HG02970 (cell line): ENCODE results near the gene GPR137C.

Experiments used
- ATAC-seq: cut with Tn5 transposase; IDR thresholded peaks from one replicate; pipeline ENCODE4 v1.9.1; 2021; ENCODE audit warnings: mild to moderate bottlenecking, moderate library complexity, moderate number of reproducible peaks; ENCODE audit not compliant: unreplicated experiment, low FRiP score

The GPR137C gene, protein sequence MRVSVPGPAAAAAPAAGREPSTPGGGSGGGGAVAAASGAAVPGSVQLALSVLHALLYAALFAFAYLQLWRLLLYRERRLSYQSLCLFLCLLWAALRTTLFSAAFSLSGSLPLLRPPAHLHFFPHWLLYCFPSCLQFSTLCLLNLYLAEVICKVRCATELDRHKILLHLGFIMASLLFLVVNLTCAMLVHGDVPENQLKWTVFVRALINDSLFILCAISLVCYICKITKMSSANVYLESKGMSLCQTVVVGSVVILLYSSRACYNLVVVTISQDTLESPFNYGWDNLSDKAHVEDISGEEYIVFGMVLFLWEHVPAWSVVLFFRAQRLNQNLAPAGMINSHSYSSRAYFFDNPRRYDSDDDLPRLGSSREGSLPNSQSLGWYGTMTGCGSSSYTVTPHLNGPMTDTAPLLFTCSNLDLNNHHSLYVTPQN

DNA sequence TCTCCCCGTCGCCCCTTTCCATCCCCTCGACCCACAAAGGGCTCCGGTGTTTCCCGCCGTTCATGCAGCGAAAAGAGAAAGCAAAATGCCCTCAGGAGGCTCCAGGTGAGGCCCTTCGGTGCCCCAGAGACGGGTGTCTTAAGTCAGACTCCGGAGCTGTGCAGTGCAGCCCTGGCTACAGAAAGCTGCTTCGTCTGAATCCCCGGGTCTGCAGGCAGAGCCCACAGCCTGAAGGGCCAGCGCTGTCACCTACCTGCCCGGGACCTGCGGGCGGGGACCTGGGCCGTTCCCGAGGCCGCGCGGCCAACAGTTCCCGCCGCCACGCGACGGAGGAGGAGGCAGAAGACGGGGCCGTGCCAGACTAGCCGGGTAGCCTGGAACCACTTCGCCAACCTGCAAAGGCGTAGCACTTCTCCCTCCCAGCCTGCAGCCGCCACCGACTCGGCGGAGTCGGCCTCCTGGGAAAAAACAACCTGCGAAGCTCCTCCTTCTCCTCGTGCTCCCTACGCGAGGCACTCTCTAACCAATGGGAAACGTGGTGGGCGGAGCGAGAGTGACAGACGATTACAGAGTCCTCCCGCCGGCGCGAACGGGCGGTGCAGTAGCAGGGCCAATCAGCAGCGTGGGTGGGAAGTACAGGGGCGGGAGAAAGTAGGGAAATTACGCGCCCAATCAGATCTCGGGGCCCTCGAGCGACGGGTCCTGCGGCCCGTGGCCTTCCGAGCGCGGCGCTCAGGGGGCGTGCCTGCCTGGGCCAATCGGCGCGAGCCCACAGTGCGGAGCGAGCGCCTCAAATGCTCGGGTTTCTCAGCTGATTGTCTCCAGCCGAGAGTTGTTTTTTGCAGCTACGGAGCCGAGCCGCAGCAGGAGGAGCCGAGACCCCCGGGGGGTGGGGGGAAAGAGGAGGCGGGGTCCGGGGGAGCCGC is at the start of gene GPR137C, which contains the start of gene TXNDC16:
Gene GPR137C (plus strand): TSS at position 774 of the 926 bp plus-strand sequence. CDS start 312 bp downstream, outside the sequence.
Gene TXNDC16 (minus strand): TSS at position 443 of the 926 bp plus-strand sequence. CDS start 8,948 bp downstream, outside the sequence.
- peak; percentile 96 for ATAC-seq

DNA sequence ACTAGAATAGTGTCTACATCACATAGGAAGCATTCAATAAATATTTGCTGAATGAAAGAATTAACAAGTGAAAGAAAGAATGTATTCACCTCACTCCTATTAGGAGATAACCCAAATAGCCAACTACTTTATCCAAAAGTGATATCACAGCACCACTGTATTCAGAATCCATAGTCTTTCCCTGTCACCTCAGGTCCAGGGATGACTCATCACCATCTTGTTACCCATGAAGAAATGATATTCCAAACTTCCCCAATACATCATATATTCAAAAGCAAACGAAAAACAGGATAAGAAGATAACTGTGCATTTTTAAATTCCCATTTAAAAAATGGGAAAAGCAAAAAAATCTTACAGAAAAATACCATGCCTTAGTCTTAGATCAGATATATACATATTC is 39.4 kb upstream of the GPR137C start:
- ATAC-seq = no peak

DNA sequence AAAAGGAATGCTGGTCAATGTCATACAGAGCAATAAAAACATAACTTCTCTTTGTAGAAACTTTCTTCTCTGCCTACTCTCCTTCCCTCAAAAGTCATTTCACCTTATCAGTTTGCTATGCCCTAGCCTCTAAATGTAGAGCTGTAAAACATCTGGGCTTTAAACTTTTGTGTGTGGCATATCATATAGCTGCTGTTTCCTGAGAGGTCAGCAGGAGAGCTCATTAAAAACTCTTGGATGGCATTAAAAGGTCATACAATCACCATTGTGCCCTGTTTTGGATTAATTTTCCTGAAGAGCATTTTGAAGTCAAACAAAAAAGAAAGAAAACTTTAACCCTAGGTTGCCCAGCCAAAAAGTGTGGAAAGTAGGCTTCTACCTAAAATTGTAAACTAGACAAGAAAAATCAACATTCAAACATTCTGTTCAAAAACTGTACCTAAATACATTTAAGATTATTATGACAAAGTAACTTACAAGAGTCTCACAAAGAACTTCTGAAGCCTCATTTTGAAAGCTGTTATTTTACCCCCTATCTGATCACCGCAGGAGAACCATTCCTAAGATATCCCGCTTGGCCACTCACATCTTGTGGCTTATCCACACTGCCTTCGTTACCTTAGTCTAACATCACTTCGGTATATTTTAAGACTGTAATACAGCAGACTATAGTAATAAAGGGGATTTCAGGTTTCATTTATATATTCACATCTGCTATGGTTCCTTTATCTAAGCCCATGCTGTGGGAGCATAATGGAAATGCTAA is 38.4 kb upstream of the GPR137C start:
- no peak for ATAC-seq

DNA sequence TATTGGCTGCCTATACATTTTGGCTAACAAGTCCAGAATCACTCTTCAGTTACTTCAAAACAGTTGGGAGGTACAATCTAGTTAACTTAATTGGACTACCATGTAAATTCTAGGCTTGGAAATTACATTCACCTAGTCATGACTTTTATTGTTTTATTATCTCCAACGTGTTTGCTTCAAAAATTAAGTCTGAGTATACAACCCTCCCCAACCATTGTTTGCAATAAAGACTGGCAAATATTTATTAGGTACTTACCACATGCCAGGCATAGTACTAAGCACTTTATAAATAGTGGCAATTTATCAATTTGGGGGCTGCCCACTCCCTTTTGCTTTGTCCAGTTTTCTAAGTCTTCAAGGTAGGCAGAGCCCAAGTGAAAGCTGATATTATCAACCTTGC is 30.6 kb upstream of the GPR137C start:
- ATAC-seq = no peak

DNA sequence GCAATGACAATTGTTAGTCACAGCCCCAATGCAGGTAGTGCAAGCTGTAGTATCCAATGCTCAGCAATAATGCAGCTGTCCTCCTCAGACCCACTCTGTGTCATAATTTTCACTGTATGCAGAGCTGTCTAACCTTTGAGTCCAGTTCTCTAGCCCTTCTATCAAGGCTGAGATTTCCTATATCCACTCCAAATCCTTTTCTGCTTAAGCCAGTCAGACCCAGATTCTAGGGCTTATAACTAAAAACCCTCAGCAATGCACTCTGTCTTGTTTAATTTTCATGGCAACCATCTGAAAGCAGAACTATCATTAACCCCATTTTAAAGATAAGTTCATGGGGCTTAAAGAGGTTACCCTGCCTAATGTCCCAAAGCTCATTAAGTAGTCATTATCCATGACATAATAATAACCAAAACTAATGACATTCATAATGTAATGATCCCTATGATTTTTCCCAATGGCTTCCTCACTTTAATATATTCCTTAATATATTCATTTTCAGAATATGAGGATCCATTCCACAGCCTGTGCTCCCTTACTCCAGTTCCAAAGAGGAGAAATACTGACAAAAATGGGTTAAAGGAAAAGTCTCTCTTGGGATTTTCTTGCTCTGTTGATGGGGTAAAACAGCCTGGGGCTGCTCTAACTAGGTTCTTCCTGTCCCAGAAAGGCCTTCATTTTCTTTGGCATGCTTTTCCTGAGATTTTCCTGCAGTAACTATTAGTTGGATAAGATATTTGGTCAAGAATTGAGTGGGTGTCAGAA is 29.9 kb upstream of the GPR137C start:
- ATAC-seq = no peak

DNA sequence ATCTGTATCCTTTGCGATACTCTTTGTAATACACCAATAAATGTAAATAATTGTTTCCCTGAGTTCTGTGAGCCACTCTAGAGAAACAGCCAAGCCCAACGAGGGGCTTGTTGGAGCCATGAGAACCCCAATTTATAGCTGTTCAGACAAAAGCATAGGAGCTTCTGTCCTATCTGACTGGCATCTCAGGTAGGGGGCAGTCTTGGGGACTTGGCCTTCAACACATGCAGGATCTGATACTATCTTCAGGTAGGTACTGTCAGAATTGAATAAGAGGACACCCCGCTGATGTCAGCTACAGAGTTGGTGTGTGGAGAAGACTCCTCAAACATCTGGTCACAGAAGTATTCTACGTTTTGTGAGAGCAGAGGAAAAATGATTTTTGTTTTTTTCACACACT is 25.6 kb upstream of the GPR137C start:
- ATAC-seq = no peak

DNA sequence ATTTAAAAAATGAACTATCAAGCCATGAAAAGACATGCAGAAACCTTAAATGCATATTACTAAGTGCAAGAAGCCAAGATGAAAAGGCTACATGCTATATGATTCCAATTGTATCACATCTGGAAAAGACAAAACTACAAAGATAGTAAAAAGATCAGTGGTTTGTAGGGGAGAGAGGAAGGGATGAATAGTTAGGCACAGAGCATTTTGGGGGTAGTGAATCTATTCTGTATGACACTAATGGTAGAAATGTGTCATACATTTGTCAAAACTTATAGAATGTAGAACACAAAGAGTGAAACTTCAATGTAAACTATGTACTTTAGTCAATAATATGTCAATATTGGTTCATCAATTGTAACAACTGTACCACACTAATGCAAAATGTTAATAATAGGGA is 21.2 kb upstream of the GPR137C start:
- no peak for ATAC-seq

DNA sequence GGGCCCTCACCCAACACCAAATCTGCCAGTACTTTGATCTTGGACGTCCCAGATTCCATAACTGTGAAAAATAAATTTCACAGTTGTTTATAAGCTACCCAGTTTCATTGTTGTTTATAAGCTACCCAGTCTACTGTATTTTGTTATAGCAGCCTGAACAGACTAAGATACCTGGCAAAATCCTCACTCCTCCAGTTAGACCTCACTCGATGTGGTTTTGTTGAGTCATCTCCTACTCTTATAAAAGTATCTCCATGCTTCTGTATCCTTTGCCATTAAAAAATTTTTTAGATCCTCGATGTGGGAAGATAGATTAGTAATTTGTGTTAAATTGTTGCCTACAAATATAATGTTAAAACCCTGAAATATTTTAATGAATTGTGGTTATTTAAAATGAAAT is 16.4 kb upstream of the GPR137C start:
- ATAC-seq = no peak

DNA sequence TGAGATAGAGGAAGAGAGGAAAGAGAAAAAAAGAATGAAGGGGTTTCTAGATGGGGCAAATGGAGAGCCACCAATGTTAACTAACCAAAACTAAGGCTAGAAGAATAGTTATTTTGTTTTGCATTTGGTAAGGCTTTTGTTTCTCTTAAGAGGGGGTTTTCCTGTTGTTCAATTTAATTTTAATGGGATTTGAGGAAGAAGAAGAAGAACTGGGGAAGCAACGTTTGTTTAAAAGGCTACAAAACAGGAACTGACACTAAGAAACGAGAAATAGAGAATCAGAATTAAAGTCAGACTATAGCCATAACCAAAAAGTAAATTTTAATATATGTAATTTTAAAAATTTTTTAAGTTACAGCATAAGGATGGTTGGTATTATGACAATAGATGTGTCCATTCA is 14.0 kb upstream of the GPR137C start:
- no peak for ATAC-seq

DNA sequence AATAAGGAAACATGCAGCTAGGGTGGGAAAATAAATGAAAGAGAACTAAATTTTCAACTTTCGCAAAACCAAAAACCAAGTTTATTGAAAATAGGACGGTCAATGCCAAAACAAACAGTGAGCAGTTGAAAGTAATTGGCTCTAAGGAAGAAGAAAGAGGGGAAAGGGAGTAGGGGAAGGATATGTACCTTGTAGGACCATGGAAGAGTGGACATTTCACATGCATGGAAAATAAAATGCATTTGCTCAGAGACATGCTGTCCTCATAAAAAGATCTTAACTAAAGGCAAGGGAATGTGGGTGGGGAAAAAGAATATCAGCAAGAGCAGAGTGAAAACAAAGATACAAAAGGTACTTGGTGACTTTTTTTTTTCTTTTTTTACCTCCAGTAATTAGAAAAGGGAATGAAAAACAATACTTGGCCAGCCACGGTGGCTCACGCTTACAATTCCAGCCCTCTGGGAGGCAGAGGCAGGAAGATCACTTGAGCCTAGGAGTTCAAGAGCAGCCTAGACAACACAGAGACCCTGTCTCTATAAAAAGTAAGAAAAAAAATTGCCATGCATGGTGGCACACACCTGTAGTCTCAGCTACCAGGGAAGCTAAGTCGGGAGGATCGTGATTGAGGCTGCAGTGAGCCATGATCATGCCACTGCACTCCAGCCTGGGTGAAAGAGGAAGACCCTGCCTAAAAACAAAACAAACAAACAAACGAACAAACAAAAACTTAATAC is 6.9 kb upstream of the GPR137C start:
- no peak for ATAC-seq

DNA sequence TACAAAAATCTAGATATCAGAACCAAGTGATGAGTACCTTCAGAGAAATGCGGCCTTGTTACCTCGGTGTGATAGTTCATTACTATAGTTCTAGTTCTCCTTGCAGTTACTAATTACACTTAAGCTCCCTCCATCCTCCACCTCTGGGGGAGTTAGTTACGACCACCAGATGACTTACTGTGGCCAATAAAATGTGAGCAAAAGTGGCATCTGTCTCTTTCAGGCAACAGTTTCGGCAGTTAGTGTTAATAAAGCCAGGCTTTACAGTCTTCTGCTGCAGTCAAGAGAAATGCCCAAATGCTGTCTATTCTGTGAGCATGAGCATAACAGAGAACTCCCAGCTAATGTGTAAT is 6.3 kb upstream of the GPR137C start:
- ATAC-seq = no peak

DNA sequence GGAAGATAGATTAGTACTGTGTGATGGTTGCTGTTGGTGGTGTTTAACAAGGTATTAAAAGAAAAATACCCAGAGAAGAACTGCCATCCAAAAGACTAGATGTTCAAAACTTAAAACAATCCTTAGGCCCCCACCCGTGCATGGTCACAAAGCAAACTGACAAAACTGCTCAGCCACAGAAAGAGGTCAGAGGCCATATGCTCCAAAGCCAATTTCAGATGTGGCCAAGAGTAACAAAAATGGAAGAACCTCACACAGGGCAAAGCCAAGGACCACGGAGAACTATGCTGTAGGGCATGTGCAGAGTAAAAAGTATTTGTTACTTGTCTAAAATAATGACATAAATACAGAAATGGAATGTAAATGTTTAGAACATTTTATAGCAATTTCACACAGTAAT is 5.6 kb upstream of the GPR137C start:
- no peak for ATAC-seq

DNA sequence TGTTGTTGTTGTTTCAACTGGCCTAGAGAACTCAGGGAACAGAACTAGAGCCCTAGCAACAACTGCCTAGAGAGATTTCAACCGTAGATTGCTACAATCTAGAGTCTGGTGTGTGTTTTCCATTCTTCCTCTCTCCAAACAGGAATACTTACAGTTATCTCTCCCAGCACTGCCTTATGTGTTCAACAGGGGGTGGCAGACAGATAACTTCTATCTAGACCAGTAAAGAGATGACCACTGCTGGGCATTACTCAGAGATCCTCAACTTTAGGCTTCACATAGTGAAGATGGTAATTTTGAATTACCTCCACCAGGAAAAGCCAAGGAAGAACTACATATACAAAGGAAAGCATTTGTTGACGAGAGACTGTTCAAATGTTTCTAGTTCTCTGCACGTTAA is 5.1 kb upstream of the GPR137C start:
- no peak for ATAC-seq

DNA sequence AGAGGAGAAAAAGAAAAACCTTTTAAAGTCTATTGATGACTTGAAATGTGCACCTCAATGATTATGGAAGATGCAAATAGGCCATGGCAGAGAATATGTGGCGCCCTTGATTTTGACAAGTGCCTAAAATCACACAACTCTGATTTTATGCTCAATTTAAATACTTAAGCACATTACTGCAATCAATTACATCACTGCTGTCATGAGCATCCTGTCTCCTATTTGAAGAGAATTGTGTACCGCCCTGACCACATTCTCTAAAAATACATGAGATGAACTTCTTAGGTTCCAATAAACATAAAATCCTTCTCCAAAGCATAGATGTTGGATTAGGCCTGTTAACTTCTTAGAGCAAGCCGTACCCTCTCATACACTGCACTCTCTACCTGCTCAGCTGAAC is 2.0 kb upstream of the GPR137C start:
- ATAC-seq = no peak

DNA sequence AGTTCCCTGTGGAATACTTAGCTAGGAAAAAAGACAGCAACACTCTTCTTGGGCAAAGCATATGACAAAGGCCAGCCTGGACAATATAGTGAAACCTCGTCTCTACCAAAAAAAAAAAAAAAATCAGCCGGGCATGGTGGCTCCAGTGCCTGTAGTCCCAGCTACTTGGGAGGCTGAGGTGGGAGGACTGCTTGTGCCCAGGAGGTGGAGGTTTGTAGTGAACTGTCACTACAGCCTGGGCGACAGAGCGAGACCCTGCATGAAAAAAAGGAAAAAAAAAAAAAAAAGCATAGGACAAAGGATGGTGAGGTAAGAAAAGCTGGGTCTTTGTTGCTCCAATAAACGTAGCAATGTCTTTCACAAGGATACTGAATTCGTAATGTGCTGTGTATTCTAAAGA is 1.4 kb upstream of the GPR137C start:
- ATAC-seq = no peak

DNA sequence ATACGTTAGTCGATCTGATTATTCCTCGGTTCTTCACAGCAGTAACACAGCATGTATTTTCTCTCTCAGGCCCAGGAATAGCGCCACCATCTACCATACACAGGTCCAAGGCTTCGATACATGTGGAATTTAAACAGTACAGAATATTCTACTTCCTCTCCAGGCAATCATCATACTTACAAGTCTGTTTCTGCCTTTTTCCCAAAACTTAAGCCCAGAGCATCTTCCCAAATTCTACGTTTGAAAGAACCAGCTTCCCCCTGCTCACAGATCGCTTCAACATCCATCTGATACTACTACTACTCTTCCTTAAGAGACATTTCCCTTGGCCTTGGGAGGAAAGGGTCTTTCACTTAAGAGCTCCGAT is 957 bp upstream of the GPR137C start:
- no peak for ATAC-seq

DNA sequence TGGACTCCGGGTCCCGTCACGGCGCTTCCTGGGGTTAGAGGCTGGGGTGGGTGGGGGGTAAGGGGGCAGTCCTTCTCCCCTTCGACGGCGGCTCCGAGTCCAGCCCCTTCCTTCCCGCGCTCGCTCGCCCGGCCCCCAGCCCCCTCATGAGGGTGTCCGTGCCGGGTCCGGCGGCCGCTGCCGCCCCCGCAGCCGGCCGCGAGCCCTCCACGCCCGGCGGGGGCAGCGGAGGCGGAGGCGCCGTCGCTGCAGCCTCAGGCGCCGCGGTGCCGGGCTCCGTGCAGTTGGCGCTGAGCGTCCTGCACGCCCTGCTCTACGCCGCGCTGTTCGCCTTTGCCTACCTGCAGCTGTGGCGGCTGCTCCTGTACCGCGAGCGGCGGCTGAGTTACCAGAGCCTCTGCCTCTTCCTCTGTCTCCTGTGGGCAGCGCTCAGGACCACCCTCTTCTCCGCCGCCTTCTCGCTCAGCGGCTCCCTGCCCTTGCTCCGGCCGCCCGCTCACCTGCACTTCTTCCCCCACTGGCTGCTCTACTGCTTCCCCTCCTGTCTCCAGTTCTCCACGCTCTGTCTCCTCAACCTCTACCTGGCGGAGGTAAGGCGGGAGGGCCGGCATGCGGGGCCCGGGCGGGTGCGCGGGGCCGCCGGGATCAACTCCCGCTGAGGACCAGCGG is 500 bp downstream of the GPR137C start:
- ATAC-seq = peak; percentile 16

DNA sequence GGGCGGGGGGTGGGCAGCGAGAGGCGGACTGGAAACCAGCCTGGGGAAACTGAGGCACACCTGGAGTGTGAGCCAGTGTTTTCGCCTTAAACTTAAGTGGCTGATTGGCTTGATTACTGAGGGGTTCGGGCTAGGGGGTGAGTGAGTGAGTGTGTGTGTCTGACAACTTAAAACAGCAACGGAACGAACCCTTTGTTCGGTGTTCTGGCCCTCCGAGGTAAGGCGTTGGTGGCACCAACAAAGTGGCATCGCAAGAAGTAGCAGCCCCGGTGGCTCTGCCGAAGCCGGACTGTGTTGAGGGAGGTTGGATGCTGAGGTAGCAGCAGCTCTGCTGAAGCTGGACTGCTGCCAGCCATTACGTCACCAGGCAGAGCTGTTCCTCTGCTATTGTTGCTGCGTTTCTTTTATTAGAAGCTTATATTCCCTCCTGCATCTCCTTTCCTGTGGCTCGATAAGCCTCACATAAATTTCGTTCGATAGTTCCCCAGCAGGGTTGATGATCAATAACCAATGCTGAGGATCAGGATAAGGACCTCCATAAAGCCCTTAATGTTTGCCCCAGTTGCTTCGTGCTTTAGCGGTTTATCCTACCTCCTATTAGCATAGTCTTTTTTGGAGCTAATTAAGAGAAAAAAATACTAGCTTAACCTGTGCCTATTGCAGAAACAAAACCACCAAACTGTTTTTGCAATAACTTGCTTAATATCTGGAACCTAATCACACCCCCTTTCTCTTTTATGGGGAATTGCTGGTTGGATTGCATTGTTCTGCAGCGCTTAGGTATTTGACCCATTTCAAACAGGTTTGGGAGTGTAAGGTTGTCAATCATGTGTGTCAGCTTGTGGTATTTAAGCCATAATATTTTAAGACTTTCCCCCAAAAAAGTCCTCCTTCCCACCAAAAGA is 1.3 kb downstream of the GPR137C start:
- no peak for ATAC-seq
